ENCODE data around the gene MRTFB. TPM values are rescaled to one million over a fixed set of nuclear protein-coding genes. Genes with fewer than 3 reads are reported as not detected.

Gene MRTFB
- total and polyA plus RNA-seq, 12 donors: 4.1 to 41.8 (median 32.5) TPM

GRCh38 chr16:14304891-14305460, 233.9 kb downstream of the MRTFB start:
- DNase-seq: no peak
- TF ChIP-seq CTCF (IDR thresholded peaks at IDR 0.05): no peak
- 69 to 86% methylated on average over 12 of the region's 12 CpGs for WGBS, 2 donors
- peaks cover 0 to 70% (median 51%) of the 10 kb centered on the region in 9 donors for H3K4me1 ChIP-seq
- peak overlapping the region in 4 of 10 donors; percentile 3 to 94 (median 44) for H3K4me3 ChIP-seq
- H3K27me3 ChIP-seq: peaks cover 0 to 58% (median 0%) of the 10 kb centered on the region in 7 donors
- peak overlapping the region in 7 of 10 donors; percentile 19 to 90 (median 41) for H3K27ac ChIP-seq
- no peak for ATAC-seq
- H3K9me3 ChIP-seq: no peaks in the 10 kb centered on the region
- H3K36me3 ChIP-seq: no peaks in the 10 kb centered on the region
- intact Hi-C loops (cut with DNase I): loop anchor here in 7 of 10 donors (5.0 to 10.0 kb wide), 6 partner anchors 92 to 222 kb away; no protein-coding TSS in a partner anchor

GRCh38 chr16:14306485-14307058, 235.5 kb downstream of the MRTFB start:
- H3K4me3 ChIP-seq: no peak overlapping the region
- H3K4me1 ChIP-seq: peaks cover 0 to 79% (median 45%) of the 10 kb centered on the region in 9 donors
- DNase-seq (no peak), ATAC-seq (no peak)
- intact Hi-C loops (cut with DNase I): loop anchor here in 3 of 10 donors (5.0 to 10.0 kb wide), 4 partner anchors 98 to 188 kb away; no protein-coding TSS in a partner anchor
- TF ChIP-seq CTCF (IDR thresholded peaks at IDR 0.05): no peak
- H3K36me3 ChIP-seq: no peaks in the 10 kb centered on the region
- peak overlapping the region; percentile 33 to 89 (median 69) for H3K27ac ChIP-seq
- H3K27me3 ChIP-seq: peaks cover 0 to 48% (median 0%) of the 10 kb centered on the region in 7 donors
- 74 to 87% methylated on average over 11 of the region's 11 CpGs for WGBS, 2 donors
- no peaks in the 10 kb centered on the region for H3K9me3 ChIP-seq

- Histone ChIP-seq H3K9me3 (no peaks in the 10 kb centered on the region), H3K27ac (peak overlapping the region in 9 of 10 donors; percentile 53 to 89 (median 73)), H3K27me3 (peaks cover 0 to 45% (median 0%) of the 10 kb centered on the region in 7 donors), H3K4me1 (peaks cover 0 to 79% (median 44%) of the 10 kb centered on the region in 9 donors), H3K36me3 (no peaks in the 10 kb centered on the region), H3K4me3 (no peak overlapping the region)
- no peak for DNase-seq
- 63 to 76% methylated on average over 10 of the region's 10 CpGs for WGBS, 2 donors
- intact Hi-C loops (cut with DNase I): loop anchor here in 3 of 10 donors (5.0 to 10.0 kb wide), 4 partner anchors 98 to 188 kb away; no protein-coding TSS in a partner anchor
- no peak for TF ChIP-seq CTCF (IDR thresholded peaks at IDR 0.05)
- ATAC-seq: peak in 1 of 8 donors; percentile 8
Observed at GRCh38 chr16:14307059-14307526, 236.0 kb downstream of the MRTFB start.

GRCh38 chr16:14307527-14308367, 236.6 kb downstream of the MRTFB start:
- peaks cover 0 to 39% (median 0%) of the 10 kb centered on the region in 7 donors for H3K27me3 ChIP-seq
- H3K4me1 ChIP-seq: peaks cover 0 to 79% (median 44%) of the 10 kb centered on the region in 9 donors
- ATAC-seq: peak; percentile 18 to 71 (median 64)
- 46 to 53% methylated on average over 23 of the region's 23 CpGs for WGBS, 2 donors
- peak in 1 of 2 donors; percentile 19 for DNase-seq
- TF ChIP-seq CTCF (IDR thresholded peaks at IDR 0.05): no peak
- no peaks in the 10 kb centered on the region for H3K9me3 ChIP-seq
- H3K27ac ChIP-seq: peak overlapping the region in 9 of 10 donors; percentile 53 to 89 (median 73)
- H3K36me3 ChIP-seq: no peaks in the 10 kb centered on the region
- intact Hi-C loops (cut with DNase I): loop anchor here in 3 of 10 donors (5.0 to 10.0 kb wide), 4 partner anchors 97 to 187 kb away; no protein-coding TSS in a partner anchor
- H3K4me3 ChIP-seq: peak overlapping the region in 2 of 10 donors; percentile 5 to 22
